K562 (cell line): ENCODE results near the gene PLEKHN1. TPM values are rescaled to one million over a fixed set of nuclear protein-coding genes. Genes with fewer than 3 reads are reported as not detected.

Experiments used
- CGGBP1 ChIP-seq: fragments of 250-450 bp; sonication (Bioruptor Pico); IDR thresholded peaks from 2 replicates; pipeline ENCODE4 v1.9.0; 2021; ENCODE audit warnings: mild to moderate bottlenecking
- ELF4 ChIP-seq: fragments of 450-650 bp; formaldehyde crosslinking; IDR thresholded peaks from 2 replicates; pipeline ENCODE4 v1.4.0; 2022; ENCODE audit warnings: missing genetic modification characterization
- POLR2G ChIP-seq: fragments of 200-400 bp; formaldehyde crosslinking; IDR thresholded peaks from 2 replicates; pipeline ENCODE4 v1.6.1; 2017; ENCODE audit warnings: low read depth, mild to moderate bottlenecking, antibody characterized with exemption, low read length, moderate library complexity
- ZBTB9 ChIP-seq: fragments of 450-650 bp; formaldehyde crosslinking; IDR thresholded peaks from 2 replicates; pipeline ENCODE4 v1.4.0; 2020; ENCODE audit warnings: mild to moderate bottlenecking, moderate library complexity
- ZKSCAN1 ChIP-seq: fragments of 150-350 bp; IDR thresholded peaks from 2 replicates; pipeline ENCODE4 v1.6.1; 2016; ENCODE audit warnings: low read depth, low read length
- ZNF184 ChIP-seq: sonication (generic); formaldehyde crosslinking; IDR thresholded peaks from 2 replicates; pipeline ENCODE4 v1.5.0; 2020; ENCODE audit warnings: missing genetic modification reagents
- polyA plus RNA-seq, 8 experiments: library from polyadenylated mRNA; depleted of rRNA in 4 of 8; stranded (reverse) in 5 of 8; unstranded in 3 of 8; fragments of >200 nt; fragmentation: Nextera tagmentation in 2 of 8; fragmentation: Illumina TruSeq in 1 of 8; extraction: Ambion mirVana in 2 of 8; extraction: Trizol in 1 of 8; gene quantifications; 2 replicates each; pipeline versions ENCODE4 v1.2.1 to v1.2.3, GENCODE V29; 2011 to 2014; ENCODE audit warnings: inconsistent platforms in 1 of 8, missing spikeins in 1 of 8
- total RNA-seq, 7 experiments: library from RNA; depleted of rRNA in 6 of 7; stranded (reverse); fragments of >200 nt in 6 of 7; fragmentation: Illumina TruSeq in 2 of 7; extraction: Trizol in 2 of 7; gene quantifications; 2 replicates each; pipeline versions ENCODE4 v1.2.1 to v1.2.3, GENCODE V29; 2011 to 2021; ENCODE audit warnings: low replicate concordance in 1 of 7

The PLEKHN1 gene
- total and polyA plus RNA-seq, 9 of the 15 experiments (the other 6 are each of a cell fraction or from before 2014, with no cell fraction given), result 0.07 to 1.5 (median 0.13) TPM; not detected in 2

GRCh38 chr1:943545-944340 is 22.5 kb upstream of the PLEKHN1 start (continued):
- TF ChIP-seq ZKSCAN1 (0 out of 2 replicates have a peak, but pooled peaks have one; percentile 5), ELF4 (CRISPR knock-in tag) (no peak), ZBTB9 (CRISPR knock-in tag) (peak; percentile 93), ZNF184 (0 out of 2 replicates have a peak, but pooled peaks have one; percentile 3), POLR2G (peak; percentile 44), CGGBP1 (CRISPR knock-in tag) (no peak)
- TF ChIP-seq, all 486 proteins: peak for 8
